ENCODE data around the gene CNTN3.

DNA sequence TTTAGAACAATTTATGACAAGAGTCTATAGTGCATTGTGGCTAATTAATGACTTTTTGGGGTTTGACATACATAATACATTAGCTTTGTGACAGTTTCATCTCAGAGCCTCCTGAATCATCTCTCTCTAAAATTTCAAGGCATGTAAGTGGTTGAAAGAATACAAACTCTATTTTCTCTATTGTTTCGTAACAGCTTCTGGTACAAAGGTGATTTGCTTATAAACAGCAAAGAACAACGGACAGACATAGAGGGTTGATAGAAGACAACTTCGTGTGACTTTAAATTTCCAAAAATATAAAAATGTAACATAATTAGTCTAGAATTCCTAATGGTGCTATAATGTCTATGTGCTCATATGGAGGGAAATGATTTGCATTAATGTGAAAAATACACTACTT lies 21.3 kb downstream of the CNTN3 start:
- TF ChIP-seq, protein P1, sequence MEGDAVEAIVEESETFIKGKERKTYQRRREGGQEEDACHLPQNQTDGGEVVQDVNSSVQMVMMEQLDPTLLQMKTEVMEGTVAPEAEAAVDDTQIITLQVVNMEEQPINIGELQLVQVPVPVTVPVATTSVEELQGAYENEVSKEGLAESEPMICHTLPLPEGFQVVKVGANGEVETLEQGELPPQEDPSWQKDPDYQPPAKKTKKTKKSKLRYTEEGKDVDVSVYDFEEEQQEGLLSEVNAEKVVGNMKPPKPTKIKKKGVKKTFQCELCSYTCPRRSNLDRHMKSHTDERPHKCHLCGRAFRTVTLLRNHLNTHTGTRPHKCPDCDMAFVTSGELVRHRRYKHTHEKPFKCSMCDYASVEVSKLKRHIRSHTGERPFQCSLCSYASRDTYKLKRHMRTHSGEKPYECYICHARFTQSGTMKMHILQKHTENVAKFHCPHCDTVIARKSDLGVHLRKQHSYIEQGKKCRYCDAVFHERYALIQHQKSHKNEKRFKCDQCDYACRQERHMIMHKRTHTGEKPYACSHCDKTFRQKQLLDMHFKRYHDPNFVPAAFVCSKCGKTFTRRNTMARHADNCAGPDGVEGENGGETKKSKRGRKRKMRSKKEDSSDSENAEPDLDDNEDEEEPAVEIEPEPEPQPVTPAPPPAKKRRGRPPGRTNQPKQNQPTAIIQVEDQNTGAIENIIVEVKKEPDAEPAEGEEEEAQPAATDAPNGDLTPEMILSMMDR (IDR thresholded peaks at IDR 0.05 in 4 of 5, conservative IDR thresholded peaks at IDR 0.05 in 1 of 5) = no peak
- no peak for TF ChIP-seq POLR2A (IDR thresholded peaks at IDR 0.05)

Measured in gastrocnemius medialis (tissue), 4 donors.